Caco-2 (cell line): Measurements from ENCODE around the gene HBE1. TPM values are rescaled to one million over a fixed set of nuclear protein-coding genes. Genes with fewer than 3 reads are reported as not detected.

Source experiments
- BruUV-seq: library from RNA; stranded (reverse); fragments of 400-500 nt; replicated peaks from 2 replicates; lab custom pipeline; 2021; lab: Mats Ljungman, UMichigan
- CTCF ChIA-PET: fragments of 300-600 bp; sonication (Branson Sonifier 250); formaldehyde crosslinking; loops from one replicate; lab custom pipeline; 2022; ENCODE audit warnings: antibody characterized with exemption; lab: Charles Lee
- POLR2A ChIA-PET: fragments of 300-600 bp; sonication (Branson Sonifier 250); formaldehyde crosslinking; loops from one replicate; lab custom pipeline; 2022; ENCODE audit warnings: antibody characterized with exemption; lab: Charles Lee
- DNase-seq, 2 experiments: peaks; one replicate each; pipeline versions ENCODE4 v3.0.0 to v3.0.0-alpha.2; 2020 to 2022
- H3K27me3 ChIP-seq: replicated peaks from 2 replicates; pipeline ENCODE4 v1.6.0; 2011; ENCODE audit warnings: low read length; ENCODE audit not compliant: control insufficient read depth, insufficient read depth
- H3K36me3 ChIP-seq: 2 replicates; pipeline ENCODE4 v1.5.1; 2011; ENCODE audit warnings: low read length; ENCODE audit not compliant: control insufficient read depth, insufficient read depth
- H3K4me1 ChIP-seq: fragments of 250-450 bp; sonication (Bioruptor Pico); 2 replicates; pipeline ENCODE4 v1.5.1; 2020; ENCODE audit warnings: mild to moderate bottlenecking
- H3K4me3 ChIP-seq: 2 replicates; pipeline ENCODE4 v1.5.1; 2011; ENCODE audit warnings: low read depth, mild to moderate bottlenecking, control low read depth, low read length
- H3K9me3 ChIP-seq: fragments of 250-450 bp; sonication (Bioruptor Pico); 2 replicates; pipeline ENCODE4 v1.5.1; 2020; ENCODE audit warnings: mild to moderate bottlenecking, moderate library complexity
- H3K27ac Mint-ChIP-seq: one replicate; pipeline ENCODE4 v1.8.0; 2022; ENCODE audit warnings: mixed read lengths; ENCODE audit not compliant: unreplicated experiment
- H3K27me3 Mint-ChIP-seq: one replicate; pipeline ENCODE4 v1.8.0; 2022; ENCODE audit warnings: mixed read lengths; ENCODE audit not compliant: insufficient read depth, unreplicated experiment
- H3K36me3 Mint-ChIP-seq: one replicate; pipeline ENCODE4 v1.8.0; 2022; ENCODE audit warnings: mild to moderate bottlenecking, mixed read lengths; ENCODE audit not compliant: insufficient read depth, unreplicated experiment
- H3K4me1 Mint-ChIP-seq: one replicate; pipeline ENCODE4 v1.8.0; 2022; ENCODE audit warnings: low read depth, mixed read lengths; ENCODE audit not compliant: unreplicated experiment
- H3K4me3 Mint-ChIP-seq: one replicate; pipeline ENCODE4 v1.8.0; 2022; ENCODE audit warnings: mild to moderate bottlenecking, moderate library complexity, mixed read lengths; ENCODE audit not compliant: unreplicated experiment
- H3K9me3 Mint-ChIP-seq: one replicate; pipeline ENCODE4 v1.8.0; 2022; ENCODE audit warnings: mixed read lengths; ENCODE audit not compliant: unreplicated experiment
- intact Hi-C: fragments of 100-400 bp; cut with micrococcal nuclease; formaldehyde crosslinking; loops from one replicate; pipeline ENCODE4 v1.10.0; 2022; ENCODE audit not compliant: unreplicated experiment
- total RNA-seq: library from RNA; stranded (reverse); gene quantifications from 2 replicates; pipeline ENCODE4 v1.2.3, GENCODE V29; 2022
- TF ChIP-seq, protein P1 (sequence below), 2 experiments: fragments of 200-600 bp in 1 of 2; IDR thresholded peaks; 1 replicate in 1 of 2; 2 replicates in 1 of 2; pipeline versions ENCODE4 v1.5.1 to v1.8.0; 2011 to 2022; ENCODE audit warnings: antibody characterized with exemption in 1 of 2, control low read depth in 1 of 2, inconsistent platforms in 1 of 2, low read depth in 1 of 2, low read length in 1 of 2, mild to moderate bottlenecking in 1 of 2, moderate library complexity in 1 of 2; ENCODE audit not compliant: insufficient read depth in 1 of 2, severe bottlenecking in 1 of 2, unreplicated experiment in 1 of 2

HBE1 gene
- total RNA-seq, 1 experiment from 2014 or later, result not detected

DNA sequence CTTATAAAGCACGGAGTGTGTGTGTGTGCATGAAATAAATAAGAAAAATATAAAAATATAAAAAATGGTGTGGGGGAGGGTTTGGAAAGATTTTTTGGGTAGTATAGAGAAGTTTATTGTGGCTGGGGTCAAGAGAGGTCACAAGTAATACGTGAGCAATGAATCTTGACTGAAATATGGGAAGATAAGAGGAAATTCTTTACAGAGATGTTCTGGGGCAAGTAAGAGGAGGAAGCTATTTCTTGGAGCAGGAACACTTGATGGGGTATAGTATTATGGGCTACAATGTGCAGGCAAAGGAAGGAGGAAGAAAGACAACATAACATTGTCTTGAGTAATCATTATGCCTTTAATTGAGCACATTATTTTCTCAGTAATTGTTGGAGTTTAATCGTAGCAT is 37.6 kb downstream of the HBE1 start:
- Mint-ChIP-seq H3K4me3 (no peak overlapping the region), H3K36me3 (no peaks in the 10 kb centered on the region), H3K27me3 (peaks cover 9% of the 10 kb centered on the region), H3K4me1 (no peaks in the 10 kb centered on the region), H3K9me3 (no peaks in the 10 kb centered on the region), H3K27ac (no peak overlapping the region)
- no TSS peak for BruUV-seq
- no peaks in the 10 kb centered on the region for H3K36me3 ChIP-seq
- H3K4me3 ChIP-seq, result no peak overlapping the region
- no peaks in the 10 kb centered on the region for H3K4me1 ChIP-seq
- no peak for DNase-seq
- H3K9me3 ChIP-seq, result no peaks in the 10 kb centered on the region
- no peaks in the 10 kb centered on the region for H3K27me3 ChIP-seq
- ChIA-PET POLR2A (no interaction called here), CTCF (no interaction called here)
- TF ChIP-seq, protein P1, sequence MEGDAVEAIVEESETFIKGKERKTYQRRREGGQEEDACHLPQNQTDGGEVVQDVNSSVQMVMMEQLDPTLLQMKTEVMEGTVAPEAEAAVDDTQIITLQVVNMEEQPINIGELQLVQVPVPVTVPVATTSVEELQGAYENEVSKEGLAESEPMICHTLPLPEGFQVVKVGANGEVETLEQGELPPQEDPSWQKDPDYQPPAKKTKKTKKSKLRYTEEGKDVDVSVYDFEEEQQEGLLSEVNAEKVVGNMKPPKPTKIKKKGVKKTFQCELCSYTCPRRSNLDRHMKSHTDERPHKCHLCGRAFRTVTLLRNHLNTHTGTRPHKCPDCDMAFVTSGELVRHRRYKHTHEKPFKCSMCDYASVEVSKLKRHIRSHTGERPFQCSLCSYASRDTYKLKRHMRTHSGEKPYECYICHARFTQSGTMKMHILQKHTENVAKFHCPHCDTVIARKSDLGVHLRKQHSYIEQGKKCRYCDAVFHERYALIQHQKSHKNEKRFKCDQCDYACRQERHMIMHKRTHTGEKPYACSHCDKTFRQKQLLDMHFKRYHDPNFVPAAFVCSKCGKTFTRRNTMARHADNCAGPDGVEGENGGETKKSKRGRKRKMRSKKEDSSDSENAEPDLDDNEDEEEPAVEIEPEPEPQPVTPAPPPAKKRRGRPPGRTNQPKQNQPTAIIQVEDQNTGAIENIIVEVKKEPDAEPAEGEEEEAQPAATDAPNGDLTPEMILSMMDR (IDR thresholded peaks at IDR 0.05; ENCODE audit: insufficient read depth in 1 of 2, low read depth in 1 of 2, low read length in 1 of 2, severe bottlenecking in 1 of 2, unreplicated experiment in 1 of 2), result no peak
- intact Hi-C loops, result no loop called here

DNA sequence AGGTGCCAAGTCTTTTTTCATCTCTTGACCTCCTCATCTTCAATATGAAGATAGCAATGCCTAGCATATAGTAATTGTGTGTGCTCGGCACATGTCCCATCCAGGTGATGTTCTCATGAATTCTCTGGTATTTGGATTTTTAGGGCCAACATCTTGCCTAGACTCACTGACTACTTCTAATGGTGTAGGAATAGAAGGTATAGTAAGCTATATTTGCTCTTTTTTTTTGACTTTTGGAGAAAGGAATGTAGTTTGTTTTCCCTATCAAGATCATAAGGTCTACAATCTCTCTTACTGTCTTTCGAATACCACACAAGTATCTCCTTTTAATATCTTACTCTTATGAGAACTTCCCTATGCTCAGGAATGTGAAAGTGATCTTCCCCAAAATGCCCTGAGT is 38.6 kb downstream of the HBE1 start:
- Histone ChIP-seq H3K4me3 (no peak overlapping the region), H3K4me1 (no peaks in the 10 kb centered on the region), H3K27me3 (no peaks in the 10 kb centered on the region), H3K36me3 (no peaks in the 10 kb centered on the region), H3K9me3 (no peaks in the 10 kb centered on the region)
- ChIA-PET POLR2A (no interaction called here), CTCF (no interaction called here)
- Mint-ChIP-seq H3K27me3 (peaks cover 9% of the 10 kb centered on the region), H3K9me3 (no peaks in the 10 kb centered on the region), H3K27ac (no peak overlapping the region), H3K36me3 (no peaks in the 10 kb centered on the region), H3K4me3 (no peak overlapping the region), H3K4me1 (no peaks in the 10 kb centered on the region)
- TF ChIP-seq, protein P1 (IDR thresholded peaks at IDR 0.05; ENCODE audit: insufficient read depth in 1 of 2, low read depth in 1 of 2, low read length in 1 of 2, severe bottlenecking in 1 of 2, unreplicated experiment in 1 of 2), result no peak
- intact Hi-C loops, result no loop called here
- no peak for DNase-seq
- BruUV-seq, result no TSS peak

- intact Hi-C loops, result no loop called here
- H3K27ac Mint-ChIP-seq, result no peak overlapping the region
- H3K4me3 Mint-ChIP-seq, result no peak overlapping the region
- POLR2A ChIA-PET, result no interaction called here
- no peaks in the 10 kb centered on the region for H3K36me3 Mint-ChIP-seq
- DNase-seq, result no peak
- no peaks in the 10 kb centered on the region for H3K9me3 ChIP-seq
- CTCF ChIA-PET, result no interaction called here
- no peaks in the 10 kb centered on the region for H3K36me3 ChIP-seq
- H3K9me3 Mint-ChIP-seq, result no peaks in the 10 kb centered on the region
- no peaks in the 10 kb centered on the region for H3K27me3 ChIP-seq
- no peaks in the 10 kb centered on the region for H3K4me1 Mint-ChIP-seq
- no peak overlapping the region for H3K4me3 ChIP-seq
- H3K4me1 ChIP-seq, result no peaks in the 10 kb centered on the region
- no TSS peak for BruUV-seq
- peaks cover 6% of the 10 kb centered on the region for H3K27me3 Mint-ChIP-seq
- TF ChIP-seq, protein P1 (IDR thresholded peaks at IDR 0.05; ENCODE audit: insufficient read depth in 1 of 2, low read depth in 1 of 2, low read length in 1 of 2, severe bottlenecking in 1 of 2, unreplicated experiment in 1 of 2), result no peak
Observed at GRCh38 chr11:5230266-5230665, 39.5 kb downstream of the HBE1 start.
